GM12878 (cell line): Measurements from ENCODE around the gene CMC4. TPM values are rescaled to one million over a fixed set of nuclear protein-coding genes. Genes with fewer than 3 reads are reported as not detected.

Experiments used
- ATAC-seq: fragments of 200-7000 bp; cut with Tn5 transposase; 3 replicates; pipeline ENCODE4 v1.9.1; 2020; ENCODE audit warnings: mild to moderate bottlenecking, moderate library complexity
- BruUV-seq: library from RNA; stranded (reverse); fragments of 400-500 nt; replicated peaks from 2 replicates; lab custom pipeline; 2021; lab: Mats Ljungman, UMichigan
- CTCF ChIA-PET: fragments of 300-600 bp; sonication (Branson Sonifier 250); formaldehyde crosslinking; extraction: SDS; loops from one replicate; lab custom pipeline; 2021; ENCODE audit warnings: inconsistent platforms; lab: Yijun Ruan, JAX
- POLR2A ChIA-PET: fragments of 350-600 bp; formaldehyde crosslinking; extraction: SDS; loops from one replicate; lab custom pipeline; 2021; ENCODE audit warnings: inconsistent platforms; lab: Charles Lee
- RAD21 ChIA-PET: fragments of 300-600 bp; sonication (Branson Sonifier 250); formaldehyde crosslinking; loops from one replicate; lab custom pipeline; 2023; ENCODE audit warnings: antibody characterized with exemption; ENCODE audit not compliant: unreplicated experiment; lab: Charles Lee
- SMC1A ChIA-PET: fragments of 300-600 bp; sonication (Branson Sonifier 250); formaldehyde crosslinking; loops from one replicate; lab custom pipeline; 2023; ENCODE audit not compliant: unreplicated experiment, uncharacterized antibody; lab: Charles Lee
- DNase-seq: peaks from one replicate; pipeline ENCODE4 v3.0.0-alpha.2; 2011; ENCODE audit warnings: low read depth, low spot score
- FAIRE-seq: peaks from 3 replicates; lab custom pipeline; 2011; peaks lifted over from hg19 to GRCh38; lab: Jason Lieb, UNC
- H2AFZ ChIP-seq: 2 replicates; pipeline ENCODE4 v1.6.0; 2011; ENCODE audit warnings: low read depth, low read length, control low read depth; ENCODE audit not compliant: control insufficient read depth
- H3K27ac ChIP-seq: 2 replicates; pipeline ENCODE4 v1.5.1; 2011; ENCODE audit warnings: control low read depth; ENCODE audit not compliant: control insufficient read depth, insufficient read depth
- H3K27me3 ChIP-seq, 2 experiments: replicated peaks in 1 of 2; 2 replicates each; pipeline versions ENCODE4 v1.6.0 to v1.6.1; 2011; ENCODE audit warnings: low read length in 1 of 2; ENCODE audit not compliant: control insufficient read depth in 2 of 2, insufficient read depth in 2 of 2
- H3K36me3 ChIP-seq, 2 experiments: 2 replicates each; pipeline ENCODE4 v1.5.1; 2011; ENCODE audit warnings: low read length in 1 of 2; ENCODE audit not compliant: control insufficient read depth in 2 of 2, insufficient read depth in 2 of 2
- H3K4me1 ChIP-seq: 2 replicates; pipeline ENCODE4 v1.6.1; 2011; ENCODE audit warnings: mild to moderate bottlenecking, low read length, moderate library complexity, mixed read lengths; ENCODE audit not compliant: control insufficient read depth, insufficient read depth
- H3K4me2 ChIP-seq: 2 replicates; pipeline ENCODE4 v1.6.0; 2011; ENCODE audit warnings: control low read depth; ENCODE audit not compliant: control insufficient read depth, insufficient read depth
- H3K4me3 ChIP-seq: fragments of 200-600 bp; sonication (generic); 2 replicates; pipeline ENCODE4 v1.5.1; 2016
- H3K79me2 ChIP-seq: 2 replicates; pipeline ENCODE4 v1.6.0; 2011; ENCODE audit warnings: low read length; ENCODE audit not compliant: control insufficient read depth, insufficient read depth
- H3K9ac ChIP-seq: 2 replicates; pipeline ENCODE4 v1.8.0; 2011; ENCODE audit warnings: low read length, control low read depth, mixed read lengths; ENCODE audit not compliant: control insufficient read depth, insufficient read depth
- H3K9me3 ChIP-seq: replicated peaks from 3 replicates; pipeline ENCODE4 v1.5.1; 2011; ENCODE audit warnings: mild to moderate bottlenecking, low read length; ENCODE audit not compliant: control insufficient read depth, insufficient read depth
- H4K20me1 ChIP-seq: 2 replicates; pipeline ENCODE4 v1.6.0; 2011; ENCODE audit not compliant: control insufficient read depth, insufficient read depth
- BCLAF1 ChIP-seq: fragments of 450-650 bp; IDR thresholded peaks from 2 replicates; pipeline ENCODE4 v1.6.1; 2017; ENCODE audit warnings: antibody characterized with exemption, mild to moderate bottlenecking, moderate library complexity
- BRCA1 ChIP-seq: IDR thresholded peaks from 2 replicates; pipeline ENCODE4 v1.6.1; 2011; ENCODE audit warnings: low read depth, low read length, improper control_type of control experiment
- CHD1 ChIP-seq: IDR thresholded peaks from 2 replicates; pipeline ENCODE4 v1.6.1; 2012; ENCODE audit warnings: low read depth, low read length, improper control_type of control experiment
- CHD4 ChIP-seq: fragments of 200-600 bp; sonication (generic); IDR thresholded peaks from 2 replicates; pipeline ENCODE4 v1.6.1; 2016; ENCODE audit warnings: mild to moderate bottlenecking
- CUX1 ChIP-seq: IDR thresholded peaks from 2 replicates; pipeline ENCODE4 v1.6.1; 2012; ENCODE audit warnings: improper control_type of control experiment, low read depth, low read length; ENCODE audit not compliant: insufficient replicate concordance
- EED ChIP-seq: sonication (generic); IDR thresholded peaks from 2 replicates; pipeline ENCODE4 v1.6.1; 2016; ENCODE audit warnings: antibody characterized with exemption, low read depth
- IKZF2 ChIP-seq, 2 experiments: fragments of 450-650 bp; IDR thresholded peaks; 2 replicates each; pipeline ENCODE4 v1.6.1; 2017; ENCODE audit warnings: mild to moderate bottlenecking in 2 of 2, moderate library complexity in 2 of 2
- JUND ChIP-seq: IDR thresholded peaks from 2 replicates; pipeline ENCODE4 v1.6.1; 2012; ENCODE audit warnings: low read depth, mild to moderate bottlenecking, low read length, improper control_type of control experiment, moderate library complexity
- KAT2A ChIP-seq: conservative IDR thresholded peaks from 2 replicates; pipeline ENCODE4 v1.6.1; 2011; ENCODE audit warnings: low read depth, low read length; ENCODE audit not compliant: control insufficient read depth
- MTA3 ChIP-seq: IDR thresholded peaks from 2 replicates; pipeline ENCODE4 v1.6.1; 2012; ENCODE audit warnings: low read length, inconsistent platforms, borderline replicate concordance
- MXI1 ChIP-seq: fragments of 150-350 bp; IDR thresholded peaks from 2 replicates; pipeline ENCODE4 v1.6.1; 2011; ENCODE audit warnings: low read depth, mild to moderate bottlenecking, inconsistent platforms, low read length, improper control_type of control experiment
- MYB ChIP-seq: fragments of 150-350 bp; IDR thresholded peaks from 2 replicates; pipeline ENCODE4 v1.6.1; 2014; ENCODE audit warnings: mild to moderate bottlenecking, low read depth, low read length, borderline replicate concordance
- NBN ChIP-seq: fragments of 450-650 bp; IDR thresholded peaks from 2 replicates; pipeline ENCODE4 v1.6.1; 2016
- PAX8 ChIP-seq: fragments of 450-650 bp; IDR thresholded peaks from 2 replicates; pipeline ENCODE4 v1.6.1; 2017; ENCODE audit warnings: mild to moderate bottlenecking, moderate library complexity
- SMAD1 ChIP-seq: fragments of 450-650 bp; IDR thresholded peaks from 2 replicates; pipeline ENCODE4 v1.6.1; 2018; ENCODE audit warnings: mild to moderate bottlenecking, low read depth; ENCODE audit not compliant: partially characterized antibody
- SMARCA5 ChIP-seq: fragments of 450-650 bp; IDR thresholded peaks from 2 replicates; pipeline ENCODE4 v1.6.1; 2017; ENCODE audit warnings: mild to moderate bottlenecking
- WGBS: methylation state at CpG from one replicate; pipeline ENCODE4 v1.1.6; 2016; ENCODE audit warnings: low lambda C conversion rate; ENCODE audit not compliant: insufficient replicate concordance, insufficient coverage; ENCODE audit errors: missing lambda C conversion rate; 5-methylcytosine and 5-hydroxymethylcytosine counted together
- in situ Hi-C: fragments of 300-500 bp; cut with MboI; formaldehyde crosslinking; loops from 9 replicates; pipeline ENCODE4 v1.14.3; 2018; ENCODE audit warnings: mixed read lengths
- intact Hi-C: fragments of 100-400 bp; cut with micrococcal nuclease; formaldehyde crosslinking; loops from one replicate; pipeline ENCODE4 v1.14.2; 2022; ENCODE audit not compliant: unreplicated experiment
- polyA plus RNA-seq, 11 experiments: library from polyadenylated mRNA; depleted of rRNA in 4 of 11; unstranded in 6 of 11; stranded (reverse) in 5 of 11; fragments of >200 nt; fragmentation: Nextera tagmentation in 4 of 11; fragmentation: Illumina TruSeq in 1 of 11; extraction: Ambion mirVana in 4 of 11; extraction: Trizol in 1 of 11; gene quantifications; 1 replicate in 1 of 11; 2 replicates in 10 of 11; pipeline versions ENCODE4 v1.2.1 to v1.2.3, GENCODE V29; 2011 to 2016; ENCODE audit warnings: inconsistent platforms in 2 of 11, missing spikeins in 2 of 11, low read depth in 1 of 11
- total RNA-seq, 4 experiments: library from RNA; depleted of rRNA in 3 of 4; stranded (reverse); fragments of >200 nt in 3 of 4; fragmentation: Illumina TruSeq in 1 of 4; extraction: Trizol in 1 of 4; gene quantifications; 2 replicates each; pipeline versions ENCODE4 v1.2.1 to v1.2.3, GENCODE V29; 2013 to 2021

Gene CMC4
- total and polyA plus RNA-seq, 10 of the 15 experiments (the other 5 are each of a cell fraction or from before 2014, with no cell fraction given), result 5.8 to 36.4 (median 21.0) TPM

- H3K27ac ChIP-seq, result no peak overlapping the region
- no TSS peak for BruUV-seq
- H2AFZ ChIP-seq, result no peak overlapping the region
- TF ChIP-seq MTA3 (no peak), CHD1 (no peak), SMAD1 (no peak), SMARCA5 (no peak), IKZF2 (IDR thresholded peaks at IDR 0.05) (no peak), CUX1 (no peak), PAX8 (no peak), BRCA1 (no peak), NBN (no peak), EED (no peak), BCLAF1 (no peak), MXI1 (no peak), KAT2A (no peak), MYB (no peak), JUND (no peak), CHD4 (no peak)
- intact Hi-C loops (no loop called here), in situ Hi-C loops (no loop called here)
- no peak for ATAC-seq
- WGBS, result 50% methylated on average over 6 of the region's 6 CpGs
- no peaks in the 10 kb centered on the region for H3K4me1 ChIP-seq
- H3K79me2 ChIP-seq, result no peaks in the 10 kb centered on the region
- no peaks in the 10 kb centered on the region for H3K27me3 ChIP-seq
- no peak overlapping the region for H3K4me3 ChIP-seq
- no peak for DNase-seq
- no peak overlapping the region for H3K4me2 ChIP-seq
- SMC1A ChIA-PET, result interaction anchor here (0.6 to 1.4 kb wide), 6 partner anchors 9 to 65 kb away, joined by 3 to 6 read pairs (median 4); no protein-coding TSS in a partner anchor
- CTCF ChIA-PET, result interaction anchor here (1.1 to 2.0 kb wide), 6 partner anchors 8 to 103 kb away, joined by 3 to 11 read pairs (median 4); no protein-coding TSS in a partner anchor
- FAIRE-seq, result no peak
- H3K36me3 ChIP-seq, result no peaks in the 10 kb centered on the region; a peak in 1 of 4 replicates
- POLR2A ChIA-PET, result no interaction called here
- H3K9me3 ChIP-seq, result no peaks in the 10 kb centered on the region
- RAD21 ChIA-PET, result interaction anchor here (1.1 to 2.3 kb wide), 4 partner anchors 11 to 67 kb away, joined by 3 to 6 read pairs (median 4); partner anchors contain the start of gene FUNDC2
- H4K20me1 ChIP-seq, result no peaks in the 10 kb centered on the region
- H3K9ac ChIP-seq, result no peak overlapping the region
These were observed 24.7 kb downstream of the CMC4 start for GRCh38 chrX:155046129-155046810.
